ENCODE measurements around the gene CAMK1D. TPM values are rescaled to one million over a fixed set of nuclear protein-coding genes. Genes with fewer than 3 reads are reported as not detected.

Gene CAMK1D
- total and polyA plus RNA-seq, 2 experiments from 2014 or later, result 3.5 to 6.0 TPM

DNA sequence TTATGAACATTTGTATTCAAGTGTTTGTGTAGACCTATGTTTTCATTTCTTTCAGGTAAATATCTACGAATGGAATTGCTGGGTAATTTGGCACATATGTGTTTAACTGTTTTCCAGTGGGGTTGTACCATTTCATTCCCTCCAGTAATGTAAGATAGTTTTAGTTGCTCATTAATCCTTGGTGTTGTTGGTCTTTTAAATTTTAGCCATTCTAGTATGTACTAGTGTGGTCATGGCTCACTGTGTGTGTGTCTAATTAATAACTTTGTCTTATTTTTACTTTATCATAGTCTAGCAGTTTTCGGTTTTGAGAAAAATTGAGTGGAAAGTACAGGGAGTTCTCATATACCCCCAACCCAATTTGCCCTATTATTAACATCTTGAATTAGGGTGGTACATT is 278.8 kb downstream of the CAMK1D start:
- 92% methylated on average over 2 of the region's 2 CpGs for WGBS (ENCODE audit: low lambda C conversion rate, missing lambda C conversion rate)
- no peak for DNase-seq (ENCODE audit: low spot score)

DNA sequence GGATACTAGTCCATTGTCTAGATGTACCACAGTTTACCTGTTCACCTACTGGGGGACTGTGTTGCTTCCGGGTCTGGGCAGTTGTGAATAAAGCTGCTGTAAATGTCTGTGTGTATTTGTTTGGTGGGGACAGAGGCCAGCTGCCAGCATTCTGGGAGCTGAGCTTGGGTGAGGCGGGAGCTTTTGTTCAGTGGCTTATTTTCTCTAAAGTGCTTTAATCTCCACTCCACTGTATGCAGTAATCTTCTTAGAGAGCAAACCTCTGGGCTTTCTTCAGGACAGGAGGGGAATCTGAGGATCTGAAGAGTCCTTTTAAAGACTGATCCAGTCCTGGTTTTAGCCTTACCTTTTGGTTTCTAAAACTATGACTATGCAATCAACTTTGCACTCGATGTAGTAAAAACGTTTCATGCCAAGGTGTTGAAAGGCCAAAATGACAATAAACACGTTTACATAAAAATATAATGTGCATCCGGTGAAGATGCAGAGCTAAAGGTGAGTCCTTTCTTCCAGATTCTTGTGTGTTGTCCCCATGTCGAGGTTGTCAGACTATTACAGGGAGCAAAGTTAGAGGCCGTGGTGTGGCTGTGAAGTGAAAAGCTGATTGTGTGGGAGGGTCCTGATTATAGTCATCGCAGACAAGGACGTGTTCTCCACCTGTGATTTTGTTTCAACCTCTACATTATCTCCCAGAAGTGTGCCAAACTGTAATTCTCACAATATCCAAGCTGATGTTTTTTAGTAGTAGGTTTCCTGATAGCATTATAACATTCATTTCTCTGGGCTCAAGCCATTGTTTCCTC is 279.8 kb downstream of the CAMK1D start:
- Histone ChIP-seq H3K79me2 (no peaks in the 10 kb centered on the region), H3K4me1 (ENCODE audit: insufficient read depth) (peaks cover 14% of the 10 kb centered on the region), H3K27ac (peak overlapping the region; percentile 49), H3K9me3 (ENCODE audit: low read depth) (no peaks in the 10 kb centered on the region), H4K20me1 (ENCODE audit: insufficient read depth, poor library complexity, severe bottlenecking) (no peaks in the 10 kb centered on the region), H3K36me3 (replicated peaks; ENCODE audit: insufficient read depth, low read depth) (no peaks in the 10 kb centered on the region), H3K4me3 (no peak overlapping the region), H2AFZ (peak overlapping the region; percentile 18), H3K9me2 (replicated peaks; ENCODE audit: insufficient read depth) (no peaks in the 10 kb centered on the region), H3K27me3 (no peaks in the 10 kb centered on the region), H3K4me2 (peak overlapping the region; percentile 11)
- peak; percentile 41 for DNase-seq (ENCODE audit: low spot score)
- no peak for TF ChIP-seq EZH2 (IDR thresholded peaks at IDR 0.05; ENCODE audit: borderline replicate concordance)
- TF ChIP-seq CTCF (IDR thresholded peaks at IDR 0.05; ENCODE audit: poor library complexity), result no peak
- TF ChIP-seq EZH2phosphoT487 (IDR thresholded peaks at IDR 0.05; ENCODE audit: low read depth, severe bottlenecking, unreplicated experiment), result no peak
- WGBS (ENCODE audit: low lambda C conversion rate, missing lambda C conversion rate), result 36% methylated on average over 10 of the region's 10 CpGs

More for the DNA sequence above, 278.8 kb downstream of the CAMK1D start:
- H3K4me1 ChIP-seq (ENCODE audit: insufficient read depth), result peaks cover 14% of the 10 kb centered on the region
- H3K4me3 ChIP-seq, result no peak overlapping the region
- no peaks in the 10 kb centered on the region for H3K27me3 ChIP-seq
- no peak overlapping the region for H2AFZ ChIP-seq
- no peaks in the 10 kb centered on the region for H3K36me3 ChIP-seq (replicated peaks; ENCODE audit: insufficient read depth, low read depth)
- H3K27ac ChIP-seq, result no peak overlapping the region
- no peak overlapping the region for H3K4me2 ChIP-seq
- no peak for TF ChIP-seq EZH2 (IDR thresholded peaks at IDR 0.05; ENCODE audit: borderline replicate concordance)
- no peak for TF ChIP-seq CTCF (IDR thresholded peaks at IDR 0.05; ENCODE audit: poor library complexity)
- no peak for TF ChIP-seq EZH2phosphoT487 (IDR thresholded peaks at IDR 0.05; ENCODE audit: low read depth, severe bottlenecking, unreplicated experiment)
- H3K79me2 ChIP-seq, result no peaks in the 10 kb centered on the region
- no peaks in the 10 kb centered on the region for H3K9me2 ChIP-seq (replicated peaks; ENCODE audit: insufficient read depth)
- H3K9me3 ChIP-seq (ENCODE audit: low read depth), result no peaks in the 10 kb centered on the region
- H4K20me1 ChIP-seq (ENCODE audit: insufficient read depth, poor library complexity, severe bottlenecking), result no peaks in the 10 kb centered on the region

GRCh38 chr10:12629767-12630165 is 280.4 kb downstream of the CAMK1D start:
- WGBS (ENCODE audit: low lambda C conversion rate, missing lambda C conversion rate), result 78% methylated on average over 5 of the region's 5 CpGs

More at GRCh38 chr10:12629767-12630165, 280.4 kb downstream of the CAMK1D start:
- no peak overlapping the region for H3K4me2 ChIP-seq
- no peak for DNase-seq (ENCODE audit: low spot score)
- H3K9me2 ChIP-seq (replicated peaks; ENCODE audit: insufficient read depth), result no peaks in the 10 kb centered on the region
- H3K4me3 ChIP-seq, result no peak overlapping the region
- H3K79me2 ChIP-seq, result no peaks in the 10 kb centered on the region
- H4K20me1 ChIP-seq (ENCODE audit: insufficient read depth, poor library complexity, severe bottlenecking), result no peaks in the 10 kb centered on the region
- peak overlapping the region; percentile 49 for H3K27ac ChIP-seq
- no peaks in the 10 kb centered on the region for H3K36me3 ChIP-seq (replicated peaks; ENCODE audit: insufficient read depth, low read depth)
- no peaks in the 10 kb centered on the region for H3K27me3 ChIP-seq
- H3K9me3 ChIP-seq (ENCODE audit: low read depth), result no peaks in the 10 kb centered on the region
- H3K4me1 ChIP-seq (ENCODE audit: insufficient read depth), result peaks cover 14% of the 10 kb centered on the region
- TF ChIP-seq EZH2phosphoT487 (IDR thresholded peaks at IDR 0.05; ENCODE audit: low read depth, severe bottlenecking, unreplicated experiment) (no peak), EZH2 (IDR thresholded peaks at IDR 0.05; ENCODE audit: borderline replicate concordance) (no peak), CTCF (IDR thresholded peaks at IDR 0.05; ENCODE audit: poor library complexity) (no peak)
- H2AFZ ChIP-seq, result no peak overlapping the region

Measured in hepatocyte (in vitro differentiated cells).